Effector CD8-positive, alpha-beta T cell (primary cell): Measurements from ENCODE around the gene MOXD1.
"Not testable (repeated sequence)": the region's sequence is repeated elsewhere in the genome, so short reads cannot be mapped to it uniquely, and the experiment has no call there.

ENCODE experiments used
- DNase-seq: peaks from one replicate; lab custom pipeline; 2025; lab: John Stamatoyannopoulos, UW

Gene MOXD1

DNA sequence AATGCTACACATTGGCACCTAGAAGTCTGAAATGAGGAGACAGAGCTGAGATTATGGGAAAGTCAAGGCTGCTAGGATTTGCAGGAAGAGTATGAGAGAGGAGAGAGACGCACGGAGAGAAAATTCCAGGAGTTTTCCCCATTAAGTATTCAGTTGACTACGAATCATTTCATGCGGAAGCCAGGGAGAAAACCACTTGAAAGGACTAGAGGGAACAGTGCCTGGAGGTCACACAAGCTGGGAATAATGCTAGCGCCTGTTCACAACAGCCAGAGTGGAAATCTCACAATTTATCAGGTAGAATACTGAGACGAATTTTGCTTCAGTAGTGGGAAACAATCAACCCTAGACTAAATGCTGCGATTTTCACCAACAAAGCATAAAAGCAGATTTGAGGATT is 118.6 kb downstream of the MOXD1 start:
- DNase-seq, result no peak

DNA sequence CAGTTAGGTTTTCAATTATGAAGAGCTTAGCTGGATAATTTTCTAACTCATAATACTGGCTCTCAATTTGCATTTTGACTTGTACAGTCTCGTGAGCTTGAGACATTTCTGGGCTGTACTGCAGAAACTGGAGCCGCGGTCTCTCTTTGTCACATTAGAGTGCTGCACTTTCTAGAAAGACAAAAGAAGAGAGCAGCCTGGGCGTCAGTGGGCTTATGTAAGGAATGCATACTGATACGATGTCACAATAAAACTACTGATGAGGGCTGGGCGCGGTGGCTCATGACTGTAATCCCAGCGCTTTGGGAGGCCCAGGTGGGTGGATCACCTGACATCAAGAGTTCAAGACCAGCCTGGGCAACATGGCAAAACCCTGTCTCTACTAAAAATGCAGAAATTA is 120.8 kb downstream of the MOXD1 start:
- DNase-seq, result no peak

DNA sequence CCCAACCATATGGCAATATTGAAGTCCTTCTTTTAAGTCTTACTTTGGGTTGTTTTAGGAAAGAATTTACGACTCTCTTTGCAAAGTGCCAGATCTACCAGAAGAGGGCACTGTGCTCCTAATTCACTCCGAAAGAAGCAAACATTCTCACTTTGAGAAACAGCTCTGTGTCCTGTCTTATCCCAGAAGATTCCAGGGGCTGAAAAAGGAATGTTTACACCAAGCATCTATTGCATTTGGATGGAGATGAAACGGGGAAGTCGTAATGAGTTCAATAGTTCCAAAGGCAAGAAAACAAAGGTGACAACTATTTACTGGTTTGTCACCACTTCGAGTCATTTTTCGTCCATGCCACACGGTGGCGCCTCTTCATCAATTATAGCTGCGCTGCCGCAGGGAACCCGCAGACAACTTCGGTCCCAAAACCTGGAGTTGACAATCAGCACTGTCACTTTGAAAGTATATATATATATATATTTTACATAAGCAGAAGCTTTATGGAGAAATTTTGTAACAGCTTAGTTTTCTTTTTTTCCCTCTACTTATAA is 121.6 kb downstream of the MOXD1 start:
- DNase-seq, result peak; percentile 48

DNA sequence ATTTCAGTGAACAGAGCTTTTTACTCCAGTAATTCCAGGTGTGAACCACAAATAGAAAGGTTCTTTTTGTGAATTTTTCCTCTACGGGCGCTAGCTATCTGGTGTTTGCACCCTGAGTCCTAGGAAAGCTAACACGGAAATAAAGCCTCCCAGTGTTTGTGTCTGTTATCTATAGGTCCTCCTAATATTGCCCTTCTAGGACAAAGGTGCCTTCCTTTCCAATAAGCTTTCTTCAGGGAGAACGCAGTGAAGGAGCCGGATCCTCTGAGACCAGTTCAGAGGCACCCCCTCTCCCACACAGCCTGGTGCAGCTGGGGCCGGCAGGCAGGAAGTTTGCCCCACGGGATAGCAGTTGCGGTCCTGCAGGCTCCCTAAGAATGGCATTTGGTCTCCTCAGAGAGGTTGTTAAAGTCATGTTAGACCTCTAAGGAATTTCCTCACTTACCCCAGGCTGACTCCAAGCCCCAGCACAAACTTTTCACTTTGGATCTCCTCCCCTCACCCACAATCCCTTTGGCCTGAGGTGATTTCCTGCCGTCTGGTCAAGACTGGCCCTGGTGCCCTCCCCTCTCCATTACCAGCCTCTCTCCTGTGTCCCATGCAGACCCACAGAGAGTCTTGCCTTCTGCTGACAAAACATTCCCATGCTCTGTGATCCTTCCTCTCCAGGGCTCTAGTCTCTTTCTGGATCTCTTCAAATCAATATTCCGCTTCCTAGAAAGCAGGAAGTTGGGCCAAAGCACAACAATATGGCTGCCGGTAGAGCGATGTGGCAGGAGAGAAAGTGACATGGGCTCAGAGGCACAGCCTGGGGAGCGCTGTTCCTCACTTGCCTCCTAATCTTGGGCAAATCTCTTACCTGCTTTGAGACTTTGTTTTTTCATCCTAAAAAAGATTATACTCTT is 126.0 kb downstream of the MOXD1 start:
- no peak for DNase-seq

GRCh38 chr6:132272776-132273175 is 128.5 kb downstream of the MOXD1 start:
- no peak for DNase-seq

- no peak for DNase-seq
Measured at GRCh38 chr6:132270726-132271402, 130.4 kb downstream of the MOXD1 start.

- not testable (repeated sequence) for DNase-seq
Measured at GRCh38 chr6:132268666-132269065, 132.6 kb downstream of the MOXD1 start.

GRCh38 chr6:132268209-132268608 is 133.1 kb downstream of the MOXD1 start:
- DNase-seq, result no peak

- no peak for DNase-seq
Measured at GRCh38 chr6:132265451-132266097, 135.7 kb downstream of the MOXD1 start.

- no peak for DNase-seq
Measured at GRCh38 chr6:132264021-132264500, 137.2 kb downstream of the MOXD1 start.

DNA sequence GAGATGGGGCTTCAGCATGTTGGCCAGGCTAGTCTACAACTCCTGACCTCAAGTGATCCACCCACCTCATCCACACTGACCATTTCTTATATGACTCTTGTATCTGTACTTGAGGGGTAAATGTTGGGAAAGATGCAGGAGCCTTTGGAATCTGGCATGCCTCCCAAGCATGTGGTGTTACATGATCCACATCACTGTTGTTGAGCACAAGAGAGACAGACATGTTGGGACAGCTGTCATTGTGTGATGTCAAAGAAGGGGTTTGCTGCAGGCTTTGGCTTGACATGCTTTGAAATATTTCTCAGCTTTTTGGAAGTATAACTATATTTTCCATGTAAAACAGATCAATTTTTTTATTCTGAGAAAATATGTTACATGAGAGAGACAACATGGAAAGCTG is 139.9 kb downstream of the MOXD1 start:
- no peak for DNase-seq

DNA sequence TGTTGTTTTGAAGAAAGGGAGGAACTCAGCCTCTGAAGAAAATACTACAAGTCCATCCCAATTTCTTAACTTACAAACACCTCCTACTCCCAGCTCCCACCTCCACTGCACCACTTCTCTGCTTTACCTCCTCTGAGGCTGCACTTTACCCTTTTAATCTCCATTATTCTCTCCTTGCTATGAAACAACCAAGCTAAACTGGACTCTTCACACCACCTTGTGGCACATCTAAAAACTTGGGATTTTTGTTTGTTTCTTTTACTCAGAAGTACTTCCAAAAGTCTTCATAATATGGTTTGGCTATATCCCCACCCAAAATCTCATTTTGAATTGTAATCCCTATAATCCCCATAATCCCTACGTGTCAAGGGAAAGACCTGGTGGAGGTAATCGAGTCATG is 142.2 kb downstream of the MOXD1 start:
- no peak for DNase-seq

DNA sequence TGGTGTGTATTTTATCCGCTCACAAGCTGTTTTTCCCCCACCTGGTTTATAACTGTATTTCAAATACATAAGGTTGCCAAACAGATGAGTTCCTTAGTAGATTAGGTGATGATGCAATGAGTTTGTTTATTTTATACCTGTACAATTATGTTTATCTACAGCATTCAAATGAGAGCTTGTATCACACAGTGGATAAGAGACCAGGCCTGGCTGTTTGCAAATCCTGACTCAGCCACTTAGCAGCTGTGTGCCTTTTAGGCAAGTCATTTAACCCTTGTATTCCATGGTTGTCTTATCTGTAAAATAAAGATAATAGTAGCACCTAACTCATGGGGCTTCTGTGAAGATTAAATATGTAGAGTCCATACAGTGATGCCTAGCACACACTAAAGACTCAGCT is 143.7 kb downstream of the MOXD1 start:
- no peak for DNase-seq

- DNase-seq, result no peak
Measured at GRCh38 chr6:132256457-132256856, 144.8 kb downstream of the MOXD1 start.

DNA sequence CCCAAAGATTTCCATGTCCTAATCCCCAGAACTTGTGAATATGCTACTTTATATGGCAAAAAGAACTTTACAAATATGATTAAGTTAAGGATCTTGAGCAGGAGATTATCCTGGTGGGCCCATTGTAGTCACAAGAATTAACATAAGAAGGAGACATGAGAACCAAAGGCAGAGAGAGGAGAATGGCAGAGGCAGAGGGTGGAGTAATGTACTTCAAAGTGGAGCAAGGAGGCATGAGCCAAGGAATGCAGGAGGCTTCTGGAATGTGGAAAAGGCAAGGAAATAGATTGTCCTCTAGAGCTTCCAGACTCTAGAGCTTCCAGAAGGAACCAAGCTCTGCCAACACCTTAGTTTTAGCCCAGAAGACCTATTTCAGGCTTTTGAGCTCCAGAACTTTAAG is 147.4 kb downstream of the MOXD1 start:
- DNase-seq, result no peak

DNA sequence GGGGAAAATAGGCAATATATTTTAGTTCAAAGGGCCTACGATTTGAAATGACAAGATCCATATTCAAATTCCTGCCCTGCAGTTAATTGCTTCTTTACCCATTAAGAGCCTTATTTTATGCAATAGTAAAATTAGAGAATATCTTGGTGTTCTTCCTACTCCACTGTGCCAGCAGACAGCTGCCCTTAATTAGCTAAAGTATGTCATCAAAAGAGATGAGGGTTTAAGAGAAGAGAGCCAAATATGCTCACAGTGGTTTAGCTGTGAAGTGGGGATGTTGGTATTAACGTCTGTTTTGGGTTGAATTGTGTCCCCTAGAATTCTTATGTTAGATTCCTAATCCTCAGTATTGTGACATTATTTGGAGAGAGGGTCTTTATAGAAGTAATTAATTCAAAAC is 148.1 kb downstream of the MOXD1 start:
- DNase-seq, result no peak

DNA sequence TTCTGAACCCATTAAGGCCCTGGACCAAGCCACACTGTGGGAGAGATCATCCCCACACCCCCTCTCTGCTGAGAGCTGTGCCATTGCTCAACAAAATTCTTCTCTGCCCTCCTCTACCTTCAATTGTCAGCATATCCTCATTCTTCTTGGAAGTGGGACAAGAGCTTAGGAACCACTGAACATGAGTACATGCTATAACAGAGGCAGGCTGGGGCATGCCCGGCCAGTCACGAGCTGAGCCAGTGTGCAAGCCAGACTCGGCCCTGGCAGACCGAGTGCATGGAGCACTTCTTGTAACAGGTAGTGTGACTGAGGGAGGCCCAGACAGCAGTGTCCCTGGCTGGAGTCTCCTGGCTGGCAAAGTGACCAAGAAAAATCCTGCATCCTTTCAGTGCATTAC is 149.2 kb downstream of the MOXD1 start:
- no peak for DNase-seq

GRCh38 chr6:132251711-132252110 is 149.6 kb downstream of the MOXD1 start:
- DNase-seq, result no peak

DNA sequence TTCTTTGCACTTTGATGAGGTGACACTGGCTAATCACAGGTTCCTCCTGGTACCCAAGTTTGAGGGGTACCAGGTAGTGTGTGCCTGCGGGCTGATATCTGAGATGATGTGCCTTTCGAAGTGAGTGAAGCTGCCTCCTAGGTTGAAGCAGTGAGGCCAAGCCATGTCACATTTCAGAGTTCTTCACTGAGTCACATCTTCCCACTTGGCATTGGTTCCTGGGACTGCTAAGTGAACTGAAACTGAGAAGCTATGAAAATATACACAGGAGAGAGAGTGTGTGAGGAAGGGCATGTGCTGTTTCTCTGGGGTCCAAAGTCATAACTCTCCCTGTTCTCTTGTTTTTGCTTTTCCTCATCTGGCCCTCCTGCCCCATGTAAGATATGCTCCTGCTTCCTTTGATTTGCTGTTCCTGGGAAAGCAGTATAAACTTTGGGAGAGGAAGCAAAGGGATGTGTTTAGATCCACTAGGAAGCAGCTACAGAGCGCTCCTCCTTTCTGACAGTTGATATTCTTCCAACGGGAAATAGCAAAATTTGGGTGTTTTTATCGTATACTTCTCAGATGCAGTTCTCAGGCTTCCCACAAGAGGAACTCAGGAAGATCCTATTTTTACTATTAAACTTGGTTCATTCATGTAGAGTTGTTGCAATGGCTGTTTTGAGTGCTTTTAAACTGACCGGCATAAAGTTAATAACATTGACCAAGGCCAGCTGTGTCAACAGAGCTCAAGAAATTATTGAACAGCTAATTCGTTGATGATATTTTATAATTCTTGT is 153.7 kb downstream of the MOXD1 start:
- no peak for DNase-seq

DNA sequence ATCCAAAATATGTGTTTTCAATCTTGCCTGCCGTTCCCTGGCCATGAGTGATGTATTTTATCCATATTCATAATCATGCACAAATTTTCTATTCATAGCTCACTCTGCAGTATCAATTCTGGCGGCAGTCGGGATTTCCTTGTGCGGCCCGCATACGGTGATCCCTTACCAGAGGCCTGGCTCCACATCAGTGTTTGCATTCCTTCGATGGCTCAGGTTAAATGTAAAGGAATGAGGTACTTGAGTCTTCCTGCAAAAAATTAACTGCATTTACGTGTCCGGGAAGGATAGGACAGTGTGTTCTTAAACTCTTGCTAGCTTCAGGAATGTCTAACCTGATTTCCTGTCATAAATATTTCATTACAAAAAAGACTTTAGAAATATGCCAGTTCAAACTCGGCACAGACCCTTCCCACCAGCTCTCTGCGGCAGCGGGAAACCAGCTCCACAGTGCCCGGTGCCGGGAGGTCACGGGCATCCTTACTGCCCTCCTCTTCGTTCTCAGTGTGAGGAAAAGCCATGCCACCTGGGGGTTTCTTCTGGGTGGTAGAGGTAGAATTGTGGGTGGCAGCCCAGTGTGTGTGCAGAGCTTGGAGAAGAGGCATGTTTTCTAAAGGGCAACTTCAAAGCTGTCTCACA is 154.5 kb downstream of the MOXD1 start:
- DNase-seq, result no peak

DNA sequence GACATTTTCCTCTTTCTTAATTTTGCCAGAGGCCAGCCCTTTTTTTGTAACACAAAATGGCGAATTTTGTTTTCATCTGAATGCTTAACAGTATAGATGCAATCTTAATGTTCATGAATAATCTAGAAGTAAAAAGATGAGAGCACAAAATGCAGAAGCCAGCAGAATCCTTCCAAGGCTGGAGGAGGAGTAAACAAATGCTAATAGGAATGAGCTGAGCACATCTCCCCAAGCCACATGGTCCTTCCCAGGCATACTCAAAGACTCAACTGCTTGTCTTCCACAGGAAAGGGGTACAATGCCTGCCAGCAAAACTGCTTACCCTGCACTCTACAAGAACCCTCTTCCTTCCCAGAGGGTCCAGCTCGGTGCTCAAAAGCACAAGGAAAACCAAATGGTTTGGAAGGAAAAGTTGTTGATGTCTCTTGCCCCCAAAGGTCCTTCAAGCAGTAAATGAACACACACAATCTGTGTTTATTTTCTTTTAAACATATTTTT is 155.1 kb downstream of the MOXD1 start:
- no peak for DNase-seq
